GM19099 (cell line): Measurements from ENCODE around the gene PPP1CA.

ENCODE experiments used
- POLR2A ChIP-seq: IDR thresholded peaks from 3 replicates; pipeline ENCODE4 v1.6.1; 2011; ENCODE audit warnings: low read depth; ENCODE audit not compliant: insufficient read length; ENCODE audit errors: extremely low read depth

The PPP1CA gene

GRCh38 chr11:67392183-67392715 lies 9.4 kb downstream of the PPP1CA start:
- TF ChIP-seq POLR2A = no peak

DNA sequence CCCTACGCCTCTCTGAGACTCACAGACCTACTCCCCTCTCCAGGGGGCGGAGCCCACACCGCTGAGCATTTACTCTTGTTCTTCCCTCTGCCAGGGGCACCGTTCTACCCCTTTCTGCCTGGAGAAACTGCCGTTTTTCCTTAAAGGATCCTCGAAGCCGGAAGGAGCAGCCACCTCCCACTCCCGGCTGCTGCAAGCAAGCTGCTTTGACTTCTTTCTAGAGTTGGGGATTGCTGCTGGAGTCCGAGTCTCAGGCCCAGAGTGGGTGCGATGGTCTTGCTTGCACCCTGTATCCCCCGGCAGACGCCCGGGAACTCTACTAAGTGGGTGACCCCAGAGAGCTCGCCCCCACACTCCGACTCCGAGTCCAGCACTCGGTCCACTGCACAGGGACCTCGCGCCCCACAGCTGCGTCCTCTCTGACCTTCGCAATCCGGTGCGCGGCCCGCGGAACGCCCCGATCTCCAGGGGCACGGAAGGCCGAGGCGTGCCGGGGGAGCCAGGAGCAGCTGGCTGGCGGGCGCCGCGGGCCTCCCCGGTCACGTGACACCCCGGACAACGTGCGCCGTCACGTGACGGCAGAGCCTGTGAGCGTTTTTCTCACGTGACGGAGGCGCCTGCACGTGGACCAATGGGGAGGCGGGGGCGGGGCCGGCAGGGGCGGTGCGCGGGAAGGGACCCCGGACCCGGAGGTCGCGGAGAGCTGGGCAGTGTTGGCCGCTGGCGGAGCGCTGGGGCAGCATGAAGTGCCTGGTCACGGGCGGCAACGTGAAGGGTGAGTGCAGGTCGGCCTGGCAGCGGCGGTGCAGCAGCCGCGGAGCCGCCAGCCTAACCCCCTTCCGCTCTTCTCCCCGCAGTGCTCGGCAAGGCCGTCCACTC lies 10.1 kb downstream of the PPP1CA start, which contains the start of gene RAD9A:
RAD9A (plus strand) TSS at position 683 of the 879 bp plus-strand sequence; CDS start at position 742, 59 bp downstream.
- TF ChIP-seq POLR2A = peak; percentile 75

DNA sequence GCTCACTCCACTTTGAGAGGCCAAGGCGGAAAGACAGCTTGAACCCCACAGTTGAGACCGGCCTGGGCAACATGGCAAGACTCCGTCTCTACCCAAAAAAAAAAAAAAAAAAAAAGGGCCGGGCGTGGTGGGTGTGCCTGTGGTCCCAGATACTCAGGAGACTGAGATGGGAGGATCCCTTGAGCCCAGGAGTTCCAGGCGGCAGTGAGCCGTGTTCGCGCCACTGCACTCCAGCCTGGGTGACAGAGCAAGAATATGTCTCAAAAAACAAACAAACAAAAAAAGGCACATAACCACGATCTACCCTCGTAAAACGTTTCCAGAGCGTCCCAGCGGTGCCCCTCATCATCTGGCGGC lies 10.7 kb downstream of the PPP1CA start:
- TF ChIP-seq POLR2A = no peak

DNA sequence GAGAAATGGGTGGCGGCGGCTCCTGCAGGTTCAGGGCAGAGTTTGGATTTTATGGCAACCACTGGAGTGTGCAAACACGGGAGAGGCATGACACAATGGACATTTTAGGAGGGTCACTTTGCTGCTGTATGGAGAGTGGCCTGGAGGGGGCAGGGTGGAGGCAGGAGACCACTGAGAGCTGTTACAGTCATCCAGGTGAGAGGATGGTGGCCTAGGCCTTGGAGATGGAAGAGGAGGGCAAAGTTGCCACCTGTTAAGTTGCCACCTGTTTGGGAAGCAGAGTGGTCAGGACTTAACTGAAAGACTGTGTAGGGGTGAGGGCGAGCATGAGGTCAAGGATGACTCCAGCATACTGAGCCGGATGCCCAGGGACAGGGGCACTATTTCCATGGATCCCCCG lies 12.2 kb downstream of the PPP1CA start:
- no peak for TF ChIP-seq POLR2A

GRCh38 chr11:67387518-67387917 lies 14.1 kb downstream of the PPP1CA start:
- no peak for TF ChIP-seq POLR2A

GRCh38 chr11:67387069-67387468 lies 14.6 kb downstream of the PPP1CA start:
- no peak for TF ChIP-seq POLR2A

- TF ChIP-seq POLR2A = no peak
These were observed 16.7 kb downstream of the PPP1CA start for GRCh38 chr11:67384851-67385366.

- TF ChIP-seq POLR2A = no peak
These were observed 19.2 kb downstream of the PPP1CA start for GRCh38 chr11:67382276-67383136.

- no peak for TF ChIP-seq POLR2A
These were observed 20.2 kb downstream of the PPP1CA start for GRCh38 chr11:67381244-67381972.

DNA sequence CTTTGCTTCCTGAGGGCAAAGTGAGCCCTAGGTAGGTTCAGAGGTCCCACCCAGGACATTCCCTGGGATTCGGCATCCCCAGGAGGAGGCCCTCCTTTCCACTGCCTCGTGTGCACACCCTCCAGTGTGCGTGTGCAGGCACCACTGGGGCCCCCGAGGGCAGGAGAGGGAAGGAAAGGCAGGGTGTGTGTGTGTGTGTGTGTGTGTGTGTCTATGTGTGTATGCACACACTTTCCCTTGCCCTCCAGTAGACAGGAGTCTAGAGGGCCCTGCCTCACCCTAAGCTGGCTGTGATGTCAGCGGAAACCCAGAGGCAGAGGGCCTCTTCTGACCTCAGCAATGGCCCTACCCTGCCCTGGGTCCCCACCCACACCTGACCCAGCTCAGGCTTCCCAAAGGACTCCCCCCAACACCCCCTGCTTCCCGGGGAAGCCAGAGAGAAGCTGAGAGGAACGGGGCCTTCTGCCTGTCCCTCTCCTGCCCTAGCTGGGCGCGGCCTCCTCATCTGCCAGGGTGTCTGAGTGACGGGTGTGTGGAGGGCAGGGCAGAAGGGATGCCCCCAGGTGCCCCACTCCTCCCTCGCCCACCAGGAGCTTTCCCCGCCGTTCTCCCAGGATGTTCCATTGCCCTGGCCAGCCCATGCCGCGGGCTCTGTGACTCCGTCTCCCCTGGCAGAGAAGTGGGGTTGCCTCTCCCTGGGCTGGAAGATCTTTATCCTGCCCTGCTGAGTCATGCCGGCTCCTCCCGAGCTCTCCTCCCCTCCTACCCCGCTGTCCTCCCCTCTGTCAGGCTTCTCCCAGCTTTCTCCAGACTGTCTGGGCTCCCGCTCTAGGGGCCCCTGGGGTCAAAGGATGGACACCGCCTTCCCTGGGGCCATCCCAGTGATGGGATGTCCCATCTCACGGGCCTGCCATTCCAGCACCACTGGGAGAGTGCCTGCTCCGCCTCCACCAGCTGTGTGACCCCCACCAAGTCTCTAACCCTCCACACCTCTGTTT lies 22.3 kb downstream of the PPP1CA start:
- no peak for TF ChIP-seq POLR2A

DNA sequence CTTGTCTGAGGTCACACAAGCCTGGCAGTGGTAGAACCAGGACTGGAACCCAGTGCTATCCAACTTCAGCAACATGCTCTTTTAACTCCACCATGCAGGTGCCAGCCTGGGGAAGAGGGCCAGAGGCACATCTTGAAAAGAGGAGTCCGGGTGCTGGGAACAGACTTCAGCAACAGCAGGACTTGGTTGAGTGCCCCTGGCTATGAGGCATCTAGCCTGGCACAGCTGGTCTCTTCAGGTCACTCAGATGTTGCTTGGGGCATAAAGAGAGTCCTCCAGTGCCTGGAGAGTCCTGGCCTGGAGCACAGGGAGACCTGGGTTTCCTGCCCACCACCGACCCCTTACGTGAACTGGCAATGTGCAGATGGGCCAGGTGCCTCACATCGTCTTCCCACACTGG lies 23.1 kb downstream of the PPP1CA start:
- no peak for TF ChIP-seq POLR2A

DNA sequence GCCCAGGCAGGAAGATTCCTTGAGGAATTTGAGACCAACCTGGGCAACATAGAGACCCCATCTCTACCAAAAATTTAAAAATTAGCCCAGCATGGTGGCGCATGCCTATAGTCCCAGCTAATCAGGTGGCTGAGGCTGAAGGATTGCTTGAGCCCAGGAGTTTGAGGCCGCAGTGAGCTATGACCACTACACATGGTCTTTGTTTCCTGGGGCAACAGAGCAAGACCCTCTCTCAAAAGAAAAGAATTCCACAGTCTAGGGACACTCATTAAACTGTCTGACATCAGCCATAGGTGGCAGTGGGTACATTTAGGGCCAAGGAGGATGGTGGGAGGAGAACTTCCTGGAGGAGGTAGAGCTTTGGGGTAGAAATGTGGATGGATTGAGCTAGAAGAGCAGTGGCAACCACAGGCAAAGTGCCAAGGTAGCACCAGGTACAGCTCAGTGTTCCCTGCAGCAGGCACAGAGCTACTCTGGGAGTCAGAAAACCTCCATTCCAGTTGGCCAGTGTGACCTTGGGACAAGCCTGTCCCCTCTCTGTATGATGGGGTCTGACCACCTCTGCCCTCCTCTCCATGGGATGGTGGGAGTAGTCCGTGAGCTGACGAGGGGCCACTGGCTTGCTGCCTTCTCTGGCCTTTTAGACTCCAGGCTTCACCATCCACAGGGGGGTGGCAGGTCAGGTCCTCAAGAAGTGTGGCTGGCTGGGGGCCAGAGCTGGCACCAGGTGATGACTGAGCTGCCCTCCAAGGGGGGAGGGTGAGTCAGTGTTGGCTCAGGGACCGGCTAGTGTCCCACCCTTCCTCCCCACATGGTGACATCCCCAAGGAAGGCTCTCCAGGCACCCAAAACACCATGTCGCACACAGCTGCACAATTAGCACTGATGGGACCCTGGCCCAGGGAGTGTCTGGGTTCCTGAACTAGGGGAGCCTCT lies 24.5 kb downstream of the PPP1CA start:
- TF ChIP-seq POLR2A = no peak
